ENCODE results near the gene TIMP1. TPM values are rescaled to one million over a fixed set of nuclear protein-coding genes. Genes with fewer than 3 reads are reported as not detected.

Gene TIMP1
- total RNA-seq, 1 experiment from 2014 or later, result 48.6 TPM

GRCh38 chrX:47566841-47567240 is 15.4 kb upstream of the TIMP1 start:
- CTCF ChIA-PET, result no interaction called here
- Histone ChIP-seq H3K4me2 (no peak overlapping the region), H2AFZ (no peak overlapping the region), H3K9me3 (ENCODE audit: insufficient read depth, low read depth) (no peaks in the 10 kb centered on the region), H3K4me3 (no peak overlapping the region), H3F3A (ENCODE audit: insufficient read depth, low read depth) (no peaks in the 10 kb centered on the region), H3K27me3 (ENCODE audit: insufficient read depth, low read depth) (no peaks in the 10 kb centered on the region), H3K79me2 (ENCODE audit: low read depth) (0 out of 2 replicates have a peak, but pooled peaks cover under 1% of the 10 kb centered on the region), H3K9me2 (ENCODE audit: insufficient read depth) (no peaks in the 10 kb centered on the region), H4K20me1 (ENCODE audit: insufficient read depth) (no peaks in the 10 kb centered on the region), H3K4me1 (replicated peaks; ENCODE audit: insufficient read depth) (no peaks in the 10 kb centered on the region), H3K36me3 (ENCODE audit: low read depth) (no peaks in the 10 kb centered on the region), H3K27ac (no peak overlapping the region)
- BruUV-seq (replicated peaks), result no TSS peak
- POLR2A ChIA-PET (ENCODE audit: unreplicated experiment), result interaction anchor here (0.8 kb wide), 1 partner anchor 28 kb away, joined by 6 read pairs; no protein-coding TSS in a partner anchor
- intact Hi-C loops (cut with micrococcal nuclease; ENCODE audit: unreplicated experiment), result no loop called here
- no peak for DNase-seq
- TF ChIP-seq EZH2 (IDR thresholded peaks at IDR 0.05; ENCODE audit: low read depth) (no peak), CTCF (conservative IDR thresholded peaks at IDR 0.05) (no peak)

GRCh38 chrX:47568656-47569295 is 13.5 kb upstream of the TIMP1 start:
- intact Hi-C loops (cut with micrococcal nuclease; ENCODE audit: unreplicated experiment), result no loop called here
- DNase-seq, result no peak
- no peak overlapping the region for H3K4me3 ChIP-seq
- CTCF ChIA-PET, result no interaction called here
- no peak overlapping the region for H3K4me2 ChIP-seq
- no peaks in the 10 kb centered on the region for H3K4me1 ChIP-seq (replicated peaks; ENCODE audit: insufficient read depth)
- no peaks in the 10 kb centered on the region for H3K36me3 ChIP-seq (ENCODE audit: low read depth)
- TF ChIP-seq EZH2 (IDR thresholded peaks at IDR 0.05; ENCODE audit: low read depth) (no peak), CTCF (conservative IDR thresholded peaks at IDR 0.05) (peak; percentile 38)
- H3K27me3 ChIP-seq (ENCODE audit: insufficient read depth, low read depth), result no peaks in the 10 kb centered on the region
- no peak overlapping the region for H2AFZ ChIP-seq
- H3K27ac ChIP-seq, result no peak overlapping the region
- H3K9me2 ChIP-seq (ENCODE audit: insufficient read depth), result no peaks in the 10 kb centered on the region
- no peaks in the 10 kb centered on the region for H3K79me2 ChIP-seq (ENCODE audit: low read depth)
- POLR2A ChIA-PET (ENCODE audit: unreplicated experiment), result no interaction called here
- H3F3A ChIP-seq (ENCODE audit: insufficient read depth, low read depth), result no peaks in the 10 kb centered on the region
- no TSS peak for BruUV-seq (replicated peaks)
- no peaks in the 10 kb centered on the region for H4K20me1 ChIP-seq (ENCODE audit: insufficient read depth)
- no peaks in the 10 kb centered on the region for H3K9me3 ChIP-seq (ENCODE audit: insufficient read depth, low read depth)

- H3K27me3 ChIP-seq (ENCODE audit: insufficient read depth, low read depth), result no peaks in the 10 kb centered on the region
- BruUV-seq (replicated peaks), result no TSS peak
- no peak overlapping the region for H3K4me2 ChIP-seq
- no peak for DNase-seq
- intact Hi-C loops (cut with micrococcal nuclease; ENCODE audit: unreplicated experiment), result no loop called here
- ChIA-PET POLR2A (ENCODE audit: unreplicated experiment) (no interaction called here), CTCF (no interaction called here)
- H3K4me3 ChIP-seq, result no peak overlapping the region
- H4K20me1 ChIP-seq (ENCODE audit: insufficient read depth), result no peaks in the 10 kb centered on the region
- no peak overlapping the region for H3K27ac ChIP-seq
- no peaks in the 10 kb centered on the region for H3K36me3 ChIP-seq (ENCODE audit: low read depth)
- H3K9me2 ChIP-seq (ENCODE audit: insufficient read depth), result no peaks in the 10 kb centered on the region
- H3K79me2 ChIP-seq (ENCODE audit: low read depth), result no peaks in the 10 kb centered on the region
- H3K9me3 ChIP-seq (ENCODE audit: insufficient read depth, low read depth), result no peaks in the 10 kb centered on the region
- H2AFZ ChIP-seq, result no peak overlapping the region
- TF ChIP-seq EZH2 (IDR thresholded peaks at IDR 0.05; ENCODE audit: low read depth) (no peak), CTCF (conservative IDR thresholded peaks at IDR 0.05) (no peak)
- no peaks in the 10 kb centered on the region for H3F3A ChIP-seq (ENCODE audit: insufficient read depth, low read depth)
- H3K4me1 ChIP-seq (replicated peaks; ENCODE audit: insufficient read depth), result no peaks in the 10 kb centered on the region
Observed at GRCh38 chrX:47570794-47571193, 11.4 kb upstream of the TIMP1 start.

Measured in PC-9 (cell line).